K562 (cell line): Measurements from ENCODE around the gene KRTAP9-3. TPM values are rescaled to one million over a fixed set of nuclear protein-coding genes. Genes with fewer than 3 reads are reported as not detected.
"Not testable (repeated sequence)": the region's sequence is repeated elsewhere in the genome, so short reads cannot be mapped to it uniquely, and the experiment has no call there.

Experiments
- ATAC-seq: fragments of 200-7000 bp; cut with Tn5 transposase; 3 replicates; pipeline ENCODE4 v1.9.1; 2020; ENCODE audit warnings: moderate library complexity
- Bru-seq: library from RNA; stranded (reverse); fragments of 400-500 nt; gene quantifications from one replicate; lab custom pipeline; 2021; lab: Mats Ljungman, UMichigan
- BruChase-seq, 2 experiments: library from RNA; stranded (reverse); fragments of 400-500 nt; gene quantifications; one replicate each; lab custom pipeline; 2021; lab: Mats Ljungman, UMichigan
- BruUV-seq: library from RNA; stranded (reverse); fragments of 400-500 nt; replicated peaks from 2 replicates; lab custom pipeline; 2021; lab: Mats Ljungman, UMichigan
- CTCF ChIA-PET: fragments of 300-600 bp; formaldehyde crosslinking; extraction: SDS; loops from one replicate; lab custom pipeline; 2021; ENCODE audit warnings: low intra/inter-chr PET ratio; lab: Yijun Ruan, JAX
- POLR2A ChIA-PET: fragments of 300-600, 350-650 bp; sonication (Branson Sonifier 250); formaldehyde crosslinking; extraction: SDS; loops from one replicate; lab custom pipeline; 2021; ENCODE audit warnings: antibody characterized with exemption, inconsistent platforms; lab: Yijun Ruan, JAX
- DNase-seq, 4 experiments: peaks; one replicate each; pipeline versions ENCODE4 v3.0.0 to v3.0.0-alpha.2; 2011 to 2018; ENCODE audit warnings: low spot score in 3 of 4, mixed read lengths in 3 of 4; ENCODE audit errors: extremely low read depth in 1 of 4
- FAIRE-seq: peaks from 2 replicates; lab custom pipeline; 2011; peaks lifted over from hg19 to GRCh38; lab: Jason Lieb, UNC
- H2AFZ ChIP-seq: 2 replicates; pipeline ENCODE4 v1.6.0; 2011; ENCODE audit warnings: low read depth, low read length, control low read depth, inconsistent platforms
- H3K27ac ChIP-seq: fragments of 200-600 bp; 3 replicates; pipeline ENCODE4 v1.8.0; 2011; ENCODE audit warnings: low read depth, mild to moderate bottlenecking, control low read depth, inconsistent platforms, low read length, moderate library complexity, mixed read lengths; ENCODE audit errors: extremely low read depth
- H3K27me3 ChIP-seq, 2 experiments: fragments of 300-600 bp in 1 of 2; 2 replicates in 1 of 2; 3 replicates in 1 of 2; pipeline versions ENCODE4 v1.6.0 to v1.8.0; 2011; ENCODE audit warnings: inconsistent platforms in 2 of 2, low read length in 2 of 2, mild to moderate bottlenecking in 1 of 2, mixed read lengths in 1 of 2, moderate library complexity in 1 of 2; ENCODE audit not compliant: control insufficient read depth in 2 of 2, insufficient read depth in 2 of 2
- H3K36me3 ChIP-seq: fragments of 300-600 bp; 3 replicates; pipeline ENCODE4 v1.8.0; 2011; ENCODE audit warnings: mild to moderate bottlenecking, low read length, inconsistent platforms; ENCODE audit not compliant: control insufficient read depth, insufficient read depth
- H3K4me1 ChIP-seq, 2 experiments: fragments of 200-600 bp in 1 of 2; replicated peaks in 1 of 2; 2 replicates in 1 of 2; 3 replicates in 1 of 2; pipeline versions ENCODE4 v1.5.1 to v1.8.0; 2011; ENCODE audit warnings: inconsistent platforms in 2 of 2, low read length in 2 of 2, mild to moderate bottlenecking in 1 of 2, mixed read lengths in 1 of 2, moderate library complexity in 1 of 2; ENCODE audit not compliant: control insufficient read depth in 2 of 2, insufficient read depth in 2 of 2
- H3K4me2 ChIP-seq: 2 replicates; pipeline ENCODE4 v1.6.1; 2011; ENCODE audit warnings: low read length, control low read depth, inconsistent platforms, mixed read lengths; ENCODE audit not compliant: insufficient read depth
- H3K4me3 ChIP-seq: fragments of 200-600 bp; sonication (generic), shearing (Covaris generic); 2 replicates; pipeline ENCODE4 v1.5.1; 2016; ENCODE audit warnings: control low read depth, inconsistent platforms
- H3K79me2 ChIP-seq: fragments of 200-600 bp; 3 replicates; pipeline ENCODE4 v1.8.0; 2011; ENCODE audit warnings: low read length, inconsistent platforms; ENCODE audit not compliant: control insufficient read depth, insufficient read depth
- H3K9ac ChIP-seq, 2 experiments: 2 replicates each; pipeline versions ENCODE4 v1.6.0 to v1.6.1; 2011; ENCODE audit warnings: low read depth in 2 of 2, low read length in 2 of 2, control low read depth in 1 of 2, inconsistent platforms in 1 of 2, mild to moderate bottlenecking in 1 of 2, mixed read lengths in 1 of 2; ENCODE audit not compliant: insufficient read depth in 1 of 2
- H3K9me1 ChIP-seq: one replicate; pipeline ENCODE4 v1.6.0; 2011; ENCODE audit warnings: inconsistent platforms, mild to moderate bottlenecking, low read length, moderate library complexity; ENCODE audit not compliant: control insufficient read depth, insufficient read depth
- H3K9me3 ChIP-seq: replicated peaks from 2 replicates; pipeline ENCODE4 v1.5.1; 2011; ENCODE audit warnings: low read depth, low read length, inconsistent platforms; ENCODE audit not compliant: control insufficient read depth, insufficient read depth
- H4K20me1 ChIP-seq: replicated peaks from 2 replicates; pipeline ENCODE4 v1.6.1; 2011; ENCODE audit warnings: low read length, inconsistent platforms, mixed read lengths; ENCODE audit not compliant: control insufficient read depth, insufficient read depth
- WGBS: fragments of 100-300 bp; shearing (Covaris generic); methylation state at CpG from one replicate; pipeline ENCODE4 v1.1.6; 2016; ENCODE audit warnings: low coverage, mixed read lengths; ENCODE audit not compliant: insufficient coverage; ENCODE audit errors: missing lambda C conversion rate; 5-methylcytosine and 5-hydroxymethylcytosine counted together
- in situ Hi-C: fragments of 300-500 bp; cut with MboI; formaldehyde crosslinking; loops from 4 replicates; pipeline ENCODE4 v1.15.0; 2018; ENCODE audit warnings: inconsistent platforms, mixed read lengths
- intact Hi-C: fragments of 100-400 bp; cut with micrococcal nuclease; formaldehyde crosslinking; loops from 2 replicates; pipeline ENCODE4 v1.14.2; 2022
- long read RNA-seq, 3 experiments: library from polyadenylated mRNA in 2 of 3; library from RNA in 1 of 3; unstranded in 2 of 3; stranded (forward) in 1 of 3; transcript quantifications; one replicate each; pipeline ENCODE4 v2.0.0, GENCODE V29; 2019 to 2022
- polyA minus RNA-seq, 3 experiments: library from RNA; depleted of rRNA, polyadenylated mRNA; stranded (reverse); fragments of >200 nt; gene quantifications; 2 replicates each; pipeline ENCODE4 v1.2.3, GENCODE V29; 2011
- polyA plus RNA-seq, 8 experiments: library from polyadenylated mRNA; depleted of rRNA in 4 of 8; stranded (reverse) in 5 of 8; unstranded in 3 of 8; fragments of >200 nt; fragmentation: Nextera tagmentation in 2 of 8; fragmentation: Illumina TruSeq in 1 of 8; extraction: Ambion mirVana in 2 of 8; extraction: Trizol in 1 of 8; gene quantifications; 2 replicates each; pipeline versions ENCODE4 v1.2.1 to v1.2.3, GENCODE V29; 2011 to 2014; ENCODE audit warnings: inconsistent platforms in 1 of 8, missing spikeins in 1 of 8
- total RNA-seq, 7 experiments: library from RNA; depleted of rRNA in 6 of 7; stranded (reverse); fragments of >200 nt in 6 of 7; fragmentation: Illumina TruSeq in 2 of 7; extraction: Trizol in 2 of 7; gene quantifications; 2 replicates each; pipeline versions ENCODE4 v1.2.1 to v1.2.3, GENCODE V29; 2011 to 2021; ENCODE audit warnings: low replicate concordance in 1 of 7

Gene KRTAP9-3
- total RNA-seq (2011; cell fraction: chromatin; rRNA removed; ENCODE audit: low replicate concordance): not detected in 2 replicates
- not detected in 2 replicates for total RNA-seq (2011; cell fraction: nucleolus; rRNA removed)
- not detected in 2 replicates for total RNA-seq (2011; cell fraction: nucleoplasm; rRNA removed)
- not detected in 2 replicates for total RNA-seq (2014; rRNA removed)
- not detected in 2 replicates for total RNA-seq (2014; rRNA removed; fragmentation: Illumina TruSeq; extraction: Trizol)
- total RNA-seq (2015; rRNA removed; fragmentation: Illumina TruSeq; extraction: Trizol): not detected in 2 replicates
- not detected in 2 replicates for total RNA-seq (2021)
- polyA plus RNA-seq (2011; rRNA removed): not detected in 2 replicates
- not detected in 2 replicates for polyA plus RNA-seq (2011; cell fraction: cytosol; rRNA removed)
- not detected in 2 replicates for polyA plus RNA-seq (2011; cell fraction: nucleus; rRNA removed)
- polyA plus RNA-seq (2012): not detected in 2 replicates
- polyA plus RNA-seq (2014; fragmentation: Illumina TruSeq; extraction: Trizol): not detected in 2 replicates
- not detected for polyA plus RNA-seq (2014; fragmentation: Nextera tagmentation; extraction: Ambion mirVana)
- polyA plus RNA-seq (2014; rRNA removed): not detected in 2 replicates
- polyA minus RNA-seq (2011; rRNA and poly(A)+ RNA removed): not detected in 2 replicates
- polyA minus RNA-seq (2011; cell fraction: cytosol; rRNA and poly(A)+ RNA removed): not detected in 2 replicates
- polyA minus RNA-seq (2011; cell fraction: nucleus; rRNA and poly(A)+ RNA removed): not detected in 2 replicates
- not detected for Bru-seq, nascent RNA
- BruChase-seq, experiment 1, labeled RNA remaining after a 2-hour chase: not detected
- BruChase-seq, experiment 2, labeled RNA remaining after a 6-hour chase: not detected
- long read RNA-seq, experiment 1: 0 reads
- long read RNA-seq, experiment 2: 0 reads
- long read RNA-seq, experiment 3: 0 reads

- H3K4me3 ChIP-seq, H3K27me3 ChIP-seq, BruUV-seq, H3K27ac ChIP-seq, FAIRE-seq, H4K20me1 ChIP-seq, in situ Hi-C loops, H3K9me1 ChIP-seq, H3K9ac ChIP-seq, H3K79me2 ChIP-seq, H3K9me3 ChIP-seq, H2AFZ ChIP-seq, DNase-seq, H3K4me2 ChIP-seq, intact Hi-C loops, H3K4me1 ChIP-seq, H3K36me3 ChIP-seq, CTCF ChIA-PET, ATAC-seq: not testable (repeated sequence)
- WGBS: 0% methylated on average over 1 of the region's 1 CpG
- POLR2A ChIA-PET: interaction anchor here (0.7 kb wide), 1 partner anchor 457 kb away, joined by 3 read pairs; no protein-coding TSS in a partner anchor
Observed at GRCh38 chr17:41232399-41233105, at the start of gene KRTAP9-3. Gene KRTAP9-3, plus strand, starts transcription at chr17:41232449. Its CDS starts 53 bp downstream, at chr17:41232502.
